ENCODE data around the gene MORN1. TPM values are rescaled to one million over a fixed set of nuclear protein-coding genes. Genes with fewer than 3 reads are reported as not detected.
A peak's percentile ranks its signal among the peaks of the same experiment; 100 is the strongest.

MORN1 gene
- total and polyA plus RNA-seq, 4 donors: 2.3 to 6.9 (median 3.6) TPM

- H3K9ac ChIP-seq (ENCODE audit: low read depth in 1 of 2, low read length in 2 of 2): no peak overlapping the region
- peaks cover 0 to 2% (median 0%) of the 10 kb centered on the region in 4 donors for H3K36me3 ChIP-seq (ENCODE audit: control insufficient read depth in 4 of 4, insufficient read depth in 3 of 4, low read depth in 1 of 4, low read length in 3 of 4)
- no peaks in the 10 kb centered on the region for H3K27me3 ChIP-seq (ENCODE audit: control insufficient read depth in 4 of 4, insufficient read depth in 4 of 4, low read length in 3 of 4)
- H3K9me3 ChIP-seq (ENCODE audit: control insufficient read depth in 4 of 4, low read length in 3 of 4): no peaks in the 10 kb centered on the region
- no peak for DNase-seq (ENCODE audit: low spot score)
- H3K4me1 ChIP-seq (ENCODE audit: control insufficient read depth in 4 of 4, insufficient read depth in 4 of 4, low read length in 3 of 4): peaks cover 49 to 93% (median 72%) of the 10 kb centered on the region in 4 donors
- H3K27ac ChIP-seq (ENCODE audit: low read depth in 1 of 2, low read length in 2 of 2): peak overlapping the region in 1 of 2 donors; percentile 50
- H3K4me3 ChIP-seq (ENCODE audit: low read depth in 1 of 3, low read length in 3 of 3): no peak overlapping the region
- WGBS: 77% methylated on average over 21 of the region's 21 CpGs
- TF ChIP-seq, protein P1, sequence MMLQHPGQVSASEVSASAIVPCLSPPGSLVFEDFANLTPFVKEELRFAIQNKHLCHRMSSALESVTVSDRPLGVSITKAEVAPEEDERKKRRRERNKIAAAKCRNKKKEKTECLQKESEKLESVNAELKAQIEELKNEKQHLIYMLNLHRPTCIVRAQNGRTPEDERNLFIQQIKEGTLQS (IDR thresholded peaks at IDR 0.05): no peak
- TF ChIP-seq HNF4A (conservative IDR thresholded peaks at IDR 0.05) (no peak), FOXA1 (IDR thresholded peaks at IDR 0.05) (no peak), GABPA (IDR thresholded peaks at IDR 0.05 in 1 of 2, conservative IDR thresholded peaks at IDR 0.05 in 1 of 2) (no peak), TAF1 (conservative IDR thresholded peaks at IDR 0.05) (no peak), FOXA2 (IDR thresholded peaks at IDR 0.05) (no peak)
Measured at GRCh38 chr1:2274929-2275475, 116.4 kb downstream of the MORN1 start.

GRCh38 chr1:2274231-2274928, 117.0 kb downstream of the MORN1 start:
- Histone ChIP-seq H3K4me3 (ENCODE audit: low read depth in 1 of 3, low read length in 3 of 3) (no peak overlapping the region), H3K36me3 (ENCODE audit: control insufficient read depth in 4 of 4, insufficient read depth in 3 of 4, low read depth in 1 of 4, low read length in 3 of 4) (peaks cover 0 to 2% (median 0%) of the 10 kb centered on the region in 4 donors), H3K9me3 (ENCODE audit: control insufficient read depth in 4 of 4, low read length in 3 of 4) (no peaks in the 10 kb centered on the region), H3K27me3 (ENCODE audit: control insufficient read depth in 4 of 4, insufficient read depth in 4 of 4, low read length in 3 of 4) (no peaks in the 10 kb centered on the region), H3K27ac (ENCODE audit: low read depth in 1 of 2, low read length in 2 of 2) (peak overlapping the region; percentile 7 to 50), H3K9ac (ENCODE audit: low read depth in 1 of 2, low read length in 2 of 2) (no peak overlapping the region), H3K4me1 (ENCODE audit: control insufficient read depth in 4 of 4, insufficient read depth in 4 of 4, low read length in 3 of 4) (peaks cover 48 to 93% (median 71%) of the 10 kb centered on the region in 4 donors)
- DNase-seq (ENCODE audit: low spot score): no peak
- TF ChIP-seq FOXA1 (IDR thresholded peaks at IDR 0.05) (no peak), RAD21 (IDR thresholded peaks at IDR 0.05) (peak in 1 of 2 donors; percentile 5), ZBTB33 (IDR thresholded peaks at IDR 0.05) (no peak), TAF1 (conservative IDR thresholded peaks at IDR 0.05) (no peak)
- WGBS: 83% methylated on average over 24 of the region's 24 CpGs

- Histone ChIP-seq H3K27ac (ENCODE audit: low read depth in 1 of 2, low read length in 2 of 2) (peak overlapping the region in 1 of 2 donors; percentile 50), H3K9me3 (ENCODE audit: control insufficient read depth in 4 of 4, low read length in 3 of 4) (no peaks in the 10 kb centered on the region), H3K36me3 (ENCODE audit: control insufficient read depth in 4 of 4, insufficient read depth in 3 of 4, low read depth in 1 of 4, low read length in 3 of 4) (peaks cover 0 to 2% (median 0%) of the 10 kb centered on the region in 4 donors), H3K4me1 (ENCODE audit: control insufficient read depth in 4 of 4, insufficient read depth in 4 of 4, low read length in 3 of 4) (peaks cover 45 to 93% (median 74%) of the 10 kb centered on the region in 4 donors), H3K4me3 (ENCODE audit: low read depth in 1 of 3, low read length in 3 of 3) (no peak overlapping the region), H3K9ac (ENCODE audit: low read depth in 1 of 2, low read length in 2 of 2) (no peak overlapping the region), H3K27me3 (ENCODE audit: control insufficient read depth in 4 of 4, insufficient read depth in 4 of 4, low read length in 3 of 4) (no peaks in the 10 kb centered on the region)
- WGBS: 87% methylated on average over 29 of the region's 29 CpGs
- TF ChIP-seq HNF4A (conservative IDR thresholded peaks at IDR 0.05) (no peak), GABPA (IDR thresholded peaks at IDR 0.05 in 1 of 2, conservative IDR thresholded peaks at IDR 0.05 in 1 of 2) (no peak), JUND (IDR thresholded peaks at IDR 0.05) (no peak), EGR1 (IDR thresholded peaks at IDR 0.05; ENCODE audit: low read depth in 2 of 2) (no peak), FOXA1 (IDR thresholded peaks at IDR 0.05) (no peak)
- DNase-seq (ENCODE audit: low spot score): no peak
Measured at GRCh38 chr1:2273401-2274090, 117.8 kb downstream of the MORN1 start.

Measured in liver (tissue), 9 donors.